HG03135 (cell line): ENCODE data around the gene DPH6.

Experiments
- ATAC-seq: cut with Tn5 transposase; IDR thresholded peaks from one replicate; pipeline ENCODE4 v1.9.1; 2021; ENCODE audit warnings: mild to moderate bottlenecking, moderate library complexity; ENCODE audit not compliant: unreplicated experiment

The DPH6 gene

DNA sequence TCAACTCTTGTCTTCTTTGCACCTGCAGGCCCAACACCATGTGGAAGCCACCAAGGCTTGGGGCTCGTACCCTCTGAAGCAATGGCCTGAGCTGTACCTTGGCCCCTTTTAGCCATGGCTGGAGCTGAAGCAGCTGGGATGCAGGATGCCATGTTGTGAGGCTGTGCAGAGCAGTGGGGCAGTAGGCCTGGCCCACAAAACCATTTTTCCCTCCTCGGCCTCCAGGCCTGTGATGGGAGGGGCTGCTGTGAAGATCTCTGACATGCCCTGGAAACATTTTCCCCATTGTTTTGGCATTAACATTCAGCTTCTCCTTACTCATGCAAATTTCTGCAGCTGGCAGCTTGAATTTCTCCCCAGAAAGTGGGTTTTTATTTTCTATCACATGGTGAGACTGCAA, 58.5 kb downstream of the DPH6 start:
- ATAC-seq: no peak

DNA sequence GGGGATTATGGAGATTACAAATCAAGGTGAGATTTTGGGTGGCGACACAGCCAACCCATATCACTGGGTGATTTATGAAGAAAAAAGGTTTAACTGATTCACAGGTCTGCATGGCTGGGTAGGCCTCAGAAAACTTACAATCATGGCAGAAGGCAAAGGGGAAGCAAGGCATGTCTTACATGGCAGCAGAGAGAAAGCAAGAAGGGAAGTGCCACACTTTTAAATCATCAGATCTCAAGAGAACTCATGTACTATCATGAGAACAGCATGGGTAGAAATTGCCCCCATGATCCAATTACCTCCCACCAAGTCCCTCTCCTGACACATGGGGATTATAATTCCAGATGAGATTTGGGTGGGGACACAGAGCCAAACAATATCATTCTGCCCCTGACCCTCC, 59.7 kb downstream of the DPH6 start:
- no peak for ATAC-seq

DNA sequence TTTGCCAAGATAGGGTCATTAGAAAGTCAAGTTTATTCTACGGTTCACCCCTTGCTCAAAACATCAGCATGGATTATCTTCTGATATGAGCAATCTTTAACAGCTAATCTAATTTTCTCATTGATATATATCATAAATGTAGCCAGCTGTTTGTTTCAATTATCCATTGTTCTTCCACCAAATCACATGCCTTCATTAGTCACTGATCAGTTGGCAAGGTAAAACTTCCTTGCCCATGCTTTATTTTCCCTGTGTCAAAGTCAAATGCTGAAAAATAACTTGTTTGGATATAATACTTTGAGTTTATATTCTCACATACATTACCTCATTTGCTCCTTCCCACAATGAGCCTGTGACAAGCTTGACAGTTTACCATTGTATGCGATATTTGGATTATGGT, 60.6 kb downstream of the DPH6 start:
- no peak for ATAC-seq

DNA sequence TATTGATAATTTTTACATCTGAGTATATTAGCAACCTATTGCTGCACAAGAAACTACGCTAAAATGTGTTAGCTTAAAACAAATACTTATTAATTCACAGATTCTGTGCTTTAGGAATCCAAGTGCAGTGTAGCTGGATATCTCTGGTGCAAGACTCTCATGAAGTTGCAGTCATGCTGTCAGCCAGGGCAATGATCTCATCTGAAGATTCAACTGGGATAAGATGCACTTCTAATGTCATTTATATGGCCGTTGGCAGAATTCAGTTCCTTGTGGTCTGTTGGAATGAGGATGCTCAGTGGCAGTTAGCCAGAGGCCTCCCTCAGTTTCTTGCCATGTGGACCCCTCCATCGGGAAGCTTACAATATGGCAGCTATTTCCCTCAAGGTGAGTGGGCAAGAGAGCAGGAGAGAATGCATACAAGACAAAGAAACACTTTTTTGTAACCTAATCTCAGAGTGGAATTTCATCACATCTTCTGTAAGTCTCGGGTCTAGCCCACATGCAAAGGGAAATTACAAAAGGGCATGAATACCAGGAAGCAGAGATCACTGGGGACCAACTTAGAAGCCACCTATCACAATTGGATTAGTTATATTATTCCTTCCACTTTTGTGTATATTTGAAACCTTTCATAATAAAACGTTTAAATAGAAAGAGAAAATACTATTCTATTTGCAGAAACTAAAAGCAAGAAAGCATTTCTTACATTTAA, 61.6 kb downstream of the DPH6 start:
- ATAC-seq: no peak

DNA sequence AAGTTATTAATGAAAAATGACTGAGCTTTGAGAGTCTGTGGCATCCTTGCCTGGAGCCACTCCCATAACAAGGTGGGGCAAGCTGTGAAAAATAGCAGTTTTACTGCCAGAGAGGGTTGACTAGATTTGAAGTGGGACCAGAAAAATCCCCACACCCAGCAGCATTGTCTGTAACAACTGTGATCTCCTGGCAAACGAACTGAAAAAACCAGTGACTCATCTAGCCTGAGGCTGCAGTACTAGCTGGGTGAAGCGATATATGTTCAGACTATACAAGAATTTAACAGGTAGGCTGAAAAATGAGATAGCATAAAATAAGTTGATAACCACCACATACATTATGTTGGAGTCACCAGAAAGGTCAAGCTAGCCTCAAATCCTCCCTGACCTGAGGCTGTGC, 64.0 kb downstream of the DPH6 start:
- ATAC-seq: no peak

DNA sequence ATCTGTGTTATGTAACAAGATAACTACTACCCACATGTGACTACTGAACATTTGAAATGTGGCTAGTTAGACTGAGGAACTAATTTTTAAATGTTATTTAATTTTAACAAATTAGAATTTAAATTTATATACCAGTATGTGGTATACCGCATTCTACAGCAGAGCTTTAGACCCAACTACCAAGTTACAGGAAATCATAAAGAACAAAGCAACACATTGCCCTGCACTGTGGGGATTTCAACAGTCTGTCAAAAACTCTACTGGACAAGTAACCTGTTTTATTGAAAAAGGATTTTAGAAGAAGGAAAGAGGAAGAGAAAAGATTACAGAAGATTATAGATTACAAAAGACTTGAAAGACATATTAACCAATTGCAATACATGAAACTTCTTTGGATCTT, 64.9 kb downstream of the DPH6 start:
- ATAC-seq: no peak

DNA sequence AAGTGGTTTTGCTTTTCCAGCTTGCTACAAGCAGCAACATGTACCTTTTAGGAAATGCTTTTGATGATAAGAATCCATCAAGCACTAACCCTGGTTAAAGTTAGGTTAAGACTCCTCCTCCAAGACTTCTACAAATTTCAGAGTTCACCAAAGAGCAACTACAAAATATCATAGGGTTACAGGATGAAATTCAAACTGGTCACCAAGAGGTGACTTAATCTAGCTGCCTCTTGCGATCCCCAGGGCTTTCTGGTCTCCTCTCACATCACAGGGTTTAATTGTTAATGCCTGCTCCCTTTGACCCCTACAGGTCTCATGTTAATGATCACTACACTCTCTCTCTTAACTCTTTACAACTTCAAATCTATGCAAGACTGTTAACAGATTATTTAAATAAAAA, 66.5 kb downstream of the DPH6 start:
- ATAC-seq: no peak

DNA sequence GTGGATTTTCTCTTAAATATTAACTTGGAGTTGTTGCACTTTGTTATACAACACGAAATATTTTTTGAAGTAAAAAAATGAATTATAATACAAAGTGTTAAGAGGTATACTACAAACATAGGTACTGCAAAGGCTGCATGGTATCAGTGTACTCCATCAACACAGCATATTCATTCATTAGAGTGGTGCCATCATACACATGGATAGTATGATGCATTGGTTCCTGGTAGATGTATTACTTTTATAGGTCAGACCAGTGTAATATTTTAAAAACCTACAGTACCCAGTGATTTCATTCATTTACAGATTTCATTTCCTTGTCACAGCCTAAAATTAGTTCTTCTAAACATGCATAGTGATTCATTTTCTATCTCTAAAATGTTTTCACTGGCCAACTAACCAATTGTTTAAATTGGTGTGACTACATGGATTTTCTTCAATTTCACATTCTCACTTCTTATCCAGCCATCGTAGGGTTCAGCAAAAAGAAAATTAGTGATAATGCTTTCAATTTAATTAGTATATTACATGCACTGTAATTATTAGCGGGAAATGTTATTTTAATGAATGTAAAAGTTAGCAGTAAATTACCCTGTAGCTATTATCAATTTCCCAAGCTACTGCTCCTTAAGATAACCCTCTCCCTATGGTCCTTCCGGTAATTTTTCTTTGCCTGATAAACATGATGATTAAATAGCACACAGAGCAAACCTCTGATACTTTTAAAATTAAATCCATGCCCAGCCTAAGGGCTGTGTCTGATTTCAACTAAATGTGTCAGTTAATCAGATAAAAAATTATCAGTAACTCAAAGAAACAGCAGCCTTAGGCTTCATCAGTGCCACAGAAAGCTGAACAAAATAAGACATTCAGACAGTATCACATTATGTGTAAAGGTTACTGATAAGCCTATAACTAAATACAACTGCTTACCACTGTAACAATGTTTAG, 68.4 kb downstream of the DPH6 start:
- ATAC-seq: no peak

DNA sequence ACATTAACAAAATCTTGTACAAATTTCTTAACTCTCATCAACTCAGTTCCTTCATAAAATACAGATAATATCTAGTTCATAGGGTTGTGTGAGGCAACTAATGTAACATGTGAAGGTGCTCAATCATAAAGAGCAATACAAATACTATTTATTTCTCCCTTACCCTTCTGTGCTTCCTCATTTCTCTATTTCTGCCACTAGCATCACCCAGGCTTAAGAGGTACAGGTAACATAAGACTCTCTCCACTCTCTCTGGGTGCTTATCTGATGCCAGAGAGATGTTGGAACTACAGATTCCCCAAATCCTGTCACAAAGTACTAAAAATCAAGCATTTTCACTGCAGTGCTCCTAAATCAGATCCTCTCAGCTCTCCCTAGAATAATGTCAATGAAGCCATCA, 74.9 kb downstream of the DPH6 start:
- no peak for ATAC-seq

DNA sequence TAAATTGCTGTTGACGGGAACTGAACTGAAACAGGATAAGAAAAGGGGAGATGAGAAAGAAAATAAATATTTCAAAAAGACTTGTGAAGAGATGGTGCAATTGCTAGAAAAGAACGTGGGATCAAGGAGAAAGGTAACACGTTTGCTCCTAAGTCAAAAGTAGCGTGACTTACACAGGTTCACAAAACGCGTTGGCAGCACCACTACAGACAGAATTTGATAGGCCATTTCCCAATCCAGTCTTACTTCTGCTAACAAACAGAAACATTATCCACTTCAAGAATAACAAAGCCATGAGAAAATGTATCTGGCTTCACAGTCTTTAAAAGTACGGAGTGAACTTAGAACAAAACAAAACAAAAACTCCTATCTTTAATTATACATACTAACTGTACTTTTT, 75.5 kb downstream of the DPH6 start:
- no peak for ATAC-seq

DNA sequence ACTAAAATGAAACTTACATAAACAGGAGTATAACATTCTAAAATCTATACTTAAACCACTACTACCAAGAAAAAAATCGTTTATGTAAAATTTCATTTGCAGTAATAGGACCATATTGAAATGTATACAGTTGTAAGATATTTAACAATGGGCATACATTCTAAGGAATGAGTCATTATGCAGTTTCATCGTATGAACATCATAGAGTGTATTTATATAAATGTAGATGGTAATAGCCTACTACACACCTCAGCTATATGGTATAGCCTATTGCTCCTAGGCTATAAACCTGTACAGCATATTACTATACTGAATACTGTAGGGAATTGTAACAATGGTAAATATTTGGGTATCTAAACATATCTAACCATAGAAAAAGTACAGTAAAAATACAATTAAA, 79.5 kb downstream of the DPH6 start:
- no peak for ATAC-seq

DNA sequence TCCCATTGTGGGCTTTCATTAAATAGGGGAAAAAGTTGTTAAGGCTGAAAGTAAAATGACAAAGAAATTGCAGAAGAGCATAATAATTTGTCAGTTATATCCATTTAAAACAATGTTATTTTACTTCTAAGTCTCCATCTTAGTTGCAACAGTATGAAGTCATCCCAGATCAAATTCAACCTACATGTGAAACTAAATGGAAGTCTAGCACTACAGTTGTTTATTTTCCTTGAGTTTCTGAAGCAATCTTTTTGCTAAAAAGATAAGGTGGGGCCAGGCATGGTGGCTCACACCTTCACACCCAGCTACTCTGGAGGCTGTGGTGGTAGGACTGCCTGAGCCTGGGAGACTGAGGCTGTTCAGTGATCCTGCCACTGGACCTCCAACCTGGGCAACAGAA, 80.2 kb downstream of the DPH6 start:
- no peak for ATAC-seq

DNA sequence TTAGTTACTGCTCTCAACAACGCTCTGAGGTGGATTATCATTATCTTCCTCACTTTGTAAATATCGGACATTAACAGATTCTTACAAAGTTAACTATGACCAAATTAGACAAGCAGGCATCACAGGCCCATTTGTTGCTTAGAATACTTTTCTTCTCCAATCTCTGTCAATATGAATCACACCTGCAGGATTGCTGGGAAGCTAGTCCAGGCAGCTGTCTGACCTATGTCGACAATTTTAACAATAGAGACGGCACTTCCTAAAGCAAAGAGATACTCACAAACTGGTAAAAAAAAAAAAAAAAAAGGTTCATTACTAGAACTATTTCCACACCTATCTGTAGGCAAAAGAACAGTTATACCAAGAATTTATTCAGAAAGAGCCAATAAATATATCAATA, 85.3 kb downstream of the DPH6 start:
- ATAC-seq: no peak

DNA sequence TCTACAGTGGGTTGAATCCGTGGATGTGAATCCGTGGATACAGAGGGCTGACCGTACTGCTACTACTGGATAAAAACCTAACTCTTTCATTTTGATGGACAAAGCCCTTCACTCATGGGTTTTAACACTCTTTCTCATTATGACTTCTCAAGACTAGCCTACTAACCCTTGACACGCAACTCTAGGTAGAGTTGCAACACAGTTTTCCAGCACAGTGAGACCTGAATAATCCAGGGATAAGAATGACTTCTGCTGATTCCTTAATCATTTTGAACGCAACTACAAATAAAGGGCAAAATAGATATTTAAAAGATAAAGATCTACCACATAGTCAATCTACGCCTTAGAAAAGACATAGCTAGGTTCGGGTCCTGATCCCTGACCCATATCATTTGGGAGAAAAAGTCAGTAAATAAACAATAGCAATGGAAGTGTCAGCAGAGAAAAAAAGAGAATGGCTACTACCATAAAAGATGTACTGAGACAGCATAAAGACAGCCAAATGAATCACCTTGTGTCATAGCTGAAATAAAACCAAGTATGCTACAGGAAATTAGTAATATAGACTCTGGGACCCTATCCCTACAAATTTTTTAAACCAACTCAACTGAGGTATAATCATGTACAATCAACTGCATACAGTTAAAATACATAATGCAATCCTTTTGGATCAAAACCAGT, 87.6 kb downstream of the DPH6 start:
- no peak for ATAC-seq

DNA sequence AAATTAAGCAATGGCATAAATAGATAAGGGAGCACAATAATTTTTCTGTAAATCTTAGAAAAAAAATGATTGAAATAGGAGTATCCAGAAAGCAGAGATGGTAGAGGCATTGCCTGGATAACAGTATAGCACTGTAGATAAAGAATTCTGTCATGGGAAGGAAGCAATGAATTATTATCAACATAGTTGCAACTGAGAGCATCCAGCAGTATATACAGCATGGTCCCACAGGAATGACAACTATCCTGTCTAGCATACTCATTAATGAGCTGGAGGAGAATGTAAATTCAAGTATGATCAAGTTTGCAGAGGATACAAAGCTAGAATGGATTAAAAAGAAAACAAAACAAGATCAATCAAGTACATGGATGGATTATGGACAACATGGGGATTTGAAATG, 90.8 kb downstream of the DPH6 start:
- no peak for ATAC-seq

DNA sequence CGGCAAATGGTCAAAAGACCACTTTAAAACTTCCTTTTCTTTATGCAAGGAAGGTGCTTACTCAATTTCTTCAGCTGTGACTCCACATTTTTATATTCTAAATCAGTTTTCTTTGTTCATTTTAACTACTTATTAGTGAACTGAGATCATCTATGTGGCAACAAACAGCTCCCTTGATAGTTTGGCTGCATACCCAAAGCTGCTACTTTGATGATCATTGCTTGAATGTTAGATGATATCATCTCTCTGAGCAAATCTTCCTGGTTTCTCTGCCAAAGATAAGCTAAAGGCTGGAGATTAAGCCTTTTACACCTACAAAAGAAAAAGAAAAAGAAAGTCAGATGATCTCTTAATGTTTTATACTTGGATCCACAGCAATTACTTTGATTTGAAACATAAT, 95.5 kb downstream of the DPH6 start:
- ATAC-seq: no peak

DNA sequence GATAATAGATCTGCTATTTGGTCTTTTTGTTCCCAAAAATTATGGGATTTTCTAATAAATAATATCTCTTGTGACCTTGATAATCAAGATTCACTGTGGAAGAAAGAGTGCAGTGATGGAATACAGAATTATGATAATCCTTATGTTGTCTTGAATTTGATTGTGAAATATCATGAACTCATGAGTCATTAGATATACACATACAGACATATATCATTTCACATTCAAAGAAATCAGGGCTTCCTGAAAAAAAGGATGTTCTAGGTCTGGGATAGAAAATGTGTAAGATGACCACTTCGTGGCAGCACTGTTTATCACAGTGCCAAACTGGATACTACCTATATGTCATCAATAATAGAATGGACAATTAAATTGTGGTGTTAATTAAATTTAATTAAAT, 97.7 kb downstream of the DPH6 start:
- ATAC-seq: no peak

DNA sequence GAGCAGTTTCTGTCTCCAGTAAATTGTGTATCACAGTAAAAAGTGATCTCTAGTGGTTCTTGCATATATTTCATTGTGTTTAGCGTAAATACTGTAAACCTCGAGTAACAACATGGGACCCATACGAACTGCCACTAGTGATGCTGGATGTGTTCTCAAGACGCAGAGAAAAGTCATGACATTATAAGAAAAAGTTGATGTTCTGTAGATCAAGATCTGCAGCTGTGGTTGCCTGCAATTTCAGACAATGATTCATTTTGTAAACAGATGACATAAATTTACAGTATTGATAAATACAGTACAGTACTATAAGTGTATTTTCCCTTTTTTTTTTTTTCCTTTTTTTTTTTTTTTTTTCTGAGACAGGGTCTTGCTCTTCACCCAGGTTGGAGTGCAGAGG, 100.1 kb downstream of the DPH6 start:
- no peak for ATAC-seq

DNA sequence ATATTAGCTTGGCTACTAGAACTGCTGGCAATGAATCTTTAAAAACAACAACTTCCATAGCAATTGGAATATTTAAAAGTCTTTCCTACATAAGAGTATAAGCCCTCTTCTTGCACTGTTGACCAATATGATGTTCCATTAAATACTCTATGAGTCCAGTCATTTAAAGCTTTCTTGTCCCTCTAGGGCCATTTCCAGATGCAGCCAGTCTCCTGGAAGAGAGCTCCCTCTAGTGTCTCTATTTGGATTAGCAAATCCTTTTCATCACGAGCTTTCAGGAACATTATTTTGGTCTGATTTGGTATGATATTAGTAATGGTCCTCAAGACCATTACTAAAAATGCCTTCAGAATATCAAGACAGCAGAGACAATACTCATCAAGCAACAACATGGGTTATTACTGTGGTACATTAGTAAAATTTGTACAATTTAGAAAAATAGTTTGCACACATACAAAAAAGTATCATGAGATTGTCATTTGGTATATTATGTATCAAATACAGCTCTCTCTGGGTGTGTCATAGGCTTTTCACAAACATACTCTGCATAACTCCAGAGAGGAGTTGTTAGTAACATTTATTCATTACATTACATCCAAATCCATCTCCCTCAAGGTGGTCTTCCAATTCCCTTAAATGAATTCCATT, 101.3 kb downstream of the DPH6 start:
- ATAC-seq: no peak

DNA sequence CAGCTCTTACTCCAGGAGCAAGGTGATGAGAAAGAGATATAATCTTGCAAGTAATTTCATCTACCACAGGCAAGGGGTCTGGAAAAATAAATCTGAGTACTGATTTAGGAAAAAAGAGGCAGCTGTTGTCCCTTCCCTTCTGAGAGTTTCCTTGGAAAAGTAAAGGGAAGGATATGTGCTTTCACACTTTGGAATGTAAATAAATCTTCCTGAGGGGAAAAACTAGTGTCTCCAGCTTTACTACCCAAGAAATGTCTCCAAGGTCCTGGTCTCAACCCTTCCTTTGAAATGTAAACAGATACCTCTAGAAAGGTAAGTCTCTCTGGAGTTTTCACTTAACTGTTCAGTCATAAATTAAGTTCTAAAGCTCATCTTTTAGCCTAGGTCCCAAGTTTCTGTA, 102.6 kb downstream of the DPH6 start:
- no peak for ATAC-seq

DNA sequence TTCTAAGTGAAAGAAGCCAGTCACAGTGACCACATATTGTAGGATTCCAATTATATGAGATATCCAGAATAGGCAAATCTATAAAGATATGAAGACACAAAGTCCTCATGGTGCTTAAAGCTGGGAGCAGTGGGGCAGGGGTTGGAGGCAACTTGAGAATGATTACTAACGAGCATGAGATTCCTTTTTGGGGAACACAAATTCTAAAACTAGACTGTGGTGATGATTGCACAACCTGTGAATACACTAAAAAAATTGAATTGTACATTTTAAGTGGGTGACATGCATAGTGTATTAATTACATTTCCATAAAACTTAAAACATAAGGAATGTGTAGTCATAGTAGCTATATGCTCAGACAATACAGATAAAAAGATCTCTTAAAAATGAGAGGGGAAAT, 103.2 kb downstream of the DPH6 start:
- no peak for ATAC-seq
